OCI-LY7 (cell line): ENCODE data around the gene TNS3.

Experiments
- EZH2phosphoT487 ChIP-seq: fragments of 200-600 bp; sonication (generic); IDR thresholded peaks from 2 replicates; pipeline ENCODE4 v1.6.1; 2018; ENCODE audit warnings: low read depth, borderline replicate concordance, mild to moderate bottlenecking, mixed run types, antibody characterized with exemption, low read length, moderate library complexity, mixed read lengths
- TF ChIP-seq, protein P1 (sequence below): fragments of 200-600 bp; sonication (generic); conservative IDR thresholded peaks from 2 replicates; pipeline ENCODE4 v1.5.1; 2014; ENCODE audit warnings: mild to moderate bottlenecking, antibody characterized with exemption, low read length, moderate library complexity, mixed read lengths

DNA sequence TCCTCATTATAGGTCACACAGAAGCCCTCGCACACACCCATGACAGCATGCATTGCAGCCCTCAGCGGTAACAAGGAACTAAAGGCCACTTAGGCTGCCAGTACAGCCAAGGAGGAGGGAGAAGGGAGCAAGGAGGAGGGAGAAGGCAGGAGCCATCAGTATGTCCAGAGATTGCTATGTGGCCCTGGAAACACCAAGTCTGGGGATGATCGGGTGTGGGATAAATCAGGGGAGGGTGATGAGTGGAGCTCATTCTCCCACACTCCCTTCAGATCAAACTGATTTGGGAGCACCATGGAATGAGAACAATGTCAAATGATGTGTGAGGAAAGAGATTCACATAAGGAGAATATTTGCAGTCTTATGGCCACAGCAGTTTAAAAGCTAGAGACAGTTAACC, 350.9 kb downstream of the TNS3 start:
- TF ChIP-seq EZH2phosphoT487, result no peak
- TF ChIP-seq, protein P1, sequence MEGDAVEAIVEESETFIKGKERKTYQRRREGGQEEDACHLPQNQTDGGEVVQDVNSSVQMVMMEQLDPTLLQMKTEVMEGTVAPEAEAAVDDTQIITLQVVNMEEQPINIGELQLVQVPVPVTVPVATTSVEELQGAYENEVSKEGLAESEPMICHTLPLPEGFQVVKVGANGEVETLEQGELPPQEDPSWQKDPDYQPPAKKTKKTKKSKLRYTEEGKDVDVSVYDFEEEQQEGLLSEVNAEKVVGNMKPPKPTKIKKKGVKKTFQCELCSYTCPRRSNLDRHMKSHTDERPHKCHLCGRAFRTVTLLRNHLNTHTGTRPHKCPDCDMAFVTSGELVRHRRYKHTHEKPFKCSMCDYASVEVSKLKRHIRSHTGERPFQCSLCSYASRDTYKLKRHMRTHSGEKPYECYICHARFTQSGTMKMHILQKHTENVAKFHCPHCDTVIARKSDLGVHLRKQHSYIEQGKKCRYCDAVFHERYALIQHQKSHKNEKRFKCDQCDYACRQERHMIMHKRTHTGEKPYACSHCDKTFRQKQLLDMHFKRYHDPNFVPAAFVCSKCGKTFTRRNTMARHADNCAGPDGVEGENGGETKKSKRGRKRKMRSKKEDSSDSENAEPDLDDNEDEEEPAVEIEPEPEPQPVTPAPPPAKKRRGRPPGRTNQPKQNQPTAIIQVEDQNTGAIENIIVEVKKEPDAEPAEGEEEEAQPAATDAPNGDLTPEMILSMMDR, result no peak
